KG1 (cell line): ENCODE results near the gene FILIP1.

Source experiments
- DNase-seq: peaks from one replicate; lab custom pipeline; 2025; lab: John Stamatoyannopoulos, UW

Gene FILIP1

GRCh38 chr6:75334266-75335040, 159.1 kb downstream of the FILIP1 start:
- no peak for DNase-seq

DNA sequence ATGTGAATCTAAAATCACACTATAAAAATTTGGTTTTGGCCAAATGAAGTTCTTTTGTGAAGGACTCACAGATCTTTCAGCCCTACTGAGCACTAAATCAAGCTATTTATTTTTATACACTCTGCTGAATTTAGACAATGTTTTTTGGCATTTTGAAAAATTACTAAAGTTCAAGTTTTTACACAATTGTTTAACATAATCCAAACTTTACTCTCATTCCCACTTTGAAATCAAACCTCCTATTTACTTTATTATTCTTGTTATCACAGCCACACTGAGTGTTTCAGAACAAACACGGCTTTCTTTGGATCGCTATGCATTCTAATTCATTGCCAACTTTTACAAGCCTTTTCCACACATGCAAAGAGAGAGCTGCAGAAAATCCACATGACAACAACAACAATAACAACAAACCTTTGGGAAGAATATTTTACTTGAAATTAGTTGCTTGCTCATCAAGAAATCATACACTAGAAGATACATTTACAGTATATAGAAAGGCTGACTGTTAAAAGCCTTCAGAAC, 159.9 kb downstream of the FILIP1 start:
- DNase-seq: no peak

GRCh38 chr6:75331151-75331550, 162.4 kb downstream of the FILIP1 start:
- no peak for DNase-seq

GRCh38 chr6:75329703-75330102, 163.9 kb downstream of the FILIP1 start:
- no peak for DNase-seq

- DNase-seq: no peak
These were observed 165.8 kb downstream of the FILIP1 start for GRCh38 chr6:75327807-75328206.

- DNase-seq: no peak
These were observed 166.9 kb downstream of the FILIP1 start for GRCh38 chr6:75326557-75327258.

DNA sequence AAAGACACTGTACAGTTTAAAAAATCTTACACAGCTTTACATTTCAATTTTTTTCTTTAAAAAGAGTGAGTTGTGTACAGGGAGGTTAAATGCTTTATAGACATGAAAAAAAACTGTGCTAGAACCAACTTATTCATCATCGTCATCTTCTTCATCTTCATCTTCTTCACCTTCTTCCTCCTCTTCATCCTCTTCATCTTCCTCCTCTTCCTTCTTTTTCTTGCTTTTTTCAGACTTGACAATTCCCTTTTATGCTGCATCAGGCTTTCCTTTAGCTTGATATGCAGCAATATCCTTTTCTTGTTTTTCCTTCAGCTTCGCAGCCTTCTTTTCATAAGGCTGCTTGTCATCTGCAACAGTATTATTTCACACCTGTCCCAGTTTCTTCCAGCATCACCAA, 174.7 kb downstream of the FILIP1 start:
- no peak for DNase-seq

DNA sequence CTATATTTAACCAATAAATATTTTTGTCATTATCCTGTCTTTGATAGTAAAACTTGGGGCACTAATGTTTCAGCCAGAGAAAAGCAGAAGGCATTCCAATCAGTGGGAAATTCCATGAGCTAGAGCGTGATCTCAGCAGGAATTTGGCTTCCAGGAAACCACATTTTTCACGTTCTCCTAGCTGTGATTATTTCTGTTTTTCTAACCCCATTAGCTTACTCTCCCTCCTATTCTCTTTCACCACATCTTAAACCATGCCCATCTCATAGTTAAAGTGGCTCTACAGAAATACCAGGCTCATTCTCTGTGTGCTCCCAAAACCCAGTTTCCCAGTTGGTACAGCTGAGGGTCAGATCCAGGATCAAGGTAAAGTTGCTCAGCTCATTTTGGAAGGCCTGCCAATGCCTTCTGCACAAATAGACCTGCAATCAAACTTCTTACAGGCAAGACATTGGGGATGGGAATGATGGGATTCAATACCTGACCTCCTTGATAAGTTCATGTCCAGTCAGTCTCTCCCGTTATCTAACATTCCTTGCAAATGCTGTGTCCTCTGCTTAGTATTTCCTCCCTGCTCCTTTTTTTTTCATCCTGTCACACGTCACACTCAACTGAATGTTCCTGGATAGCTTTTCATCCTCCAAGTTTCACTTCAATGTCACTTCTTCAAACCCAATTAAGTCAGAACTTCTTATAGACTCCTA, 175.9 kb downstream of the FILIP1 start:
- no peak for DNase-seq

DNA sequence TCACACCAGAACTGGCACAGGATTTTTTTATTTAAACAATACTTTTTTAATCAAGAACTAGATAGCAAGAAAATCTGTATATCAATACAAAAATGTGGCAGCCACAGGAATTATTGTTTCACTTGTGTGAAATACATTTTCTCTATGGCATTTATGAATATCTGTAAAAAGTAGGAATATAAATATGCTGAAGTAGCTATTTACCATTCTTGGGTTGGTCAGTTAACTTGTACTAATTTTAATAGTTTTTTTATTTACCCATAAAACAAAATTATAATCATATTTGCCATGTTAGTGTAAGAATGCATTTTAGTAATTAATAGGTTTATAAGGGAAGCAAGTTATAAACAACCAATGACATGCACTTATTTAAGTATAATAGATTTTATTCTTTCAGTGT, 177.6 kb downstream of the FILIP1 start:
- DNase-seq: no peak

DNA sequence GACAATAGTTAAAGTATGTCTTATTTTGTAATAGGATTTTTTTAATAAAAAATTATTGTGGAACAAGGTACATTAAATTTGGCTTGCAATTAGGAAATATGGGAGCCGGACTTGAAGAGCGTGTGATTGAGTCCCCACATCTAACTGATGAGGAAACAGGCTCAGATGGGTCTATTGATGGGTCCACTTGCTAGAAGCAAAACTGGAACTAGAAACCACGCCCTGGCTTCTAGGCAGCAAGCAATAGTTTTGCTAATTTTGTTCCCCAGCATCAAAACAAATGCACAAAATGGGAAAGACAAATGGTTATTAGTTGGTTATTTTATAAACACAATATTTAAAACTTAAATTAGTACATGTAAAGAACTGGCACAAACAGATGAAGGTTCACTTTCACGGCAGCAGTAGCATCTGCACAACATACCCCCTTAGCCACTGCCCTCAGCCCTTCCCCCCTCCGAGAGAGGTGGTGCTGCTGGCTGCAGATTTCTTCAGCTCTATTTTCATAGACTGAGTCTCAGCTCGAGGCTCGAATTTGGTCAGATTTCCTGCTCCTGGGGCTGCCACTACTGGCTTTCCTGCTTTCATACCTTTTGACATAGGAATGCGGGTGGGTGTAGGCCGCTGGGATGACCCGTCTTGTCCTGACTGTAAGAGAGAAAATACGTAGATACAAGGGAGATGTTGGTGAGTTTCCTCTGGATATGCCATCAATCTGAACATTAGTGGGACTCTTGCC, 185.2 kb downstream of the FILIP1 start:
- DNase-seq: no peak

DNA sequence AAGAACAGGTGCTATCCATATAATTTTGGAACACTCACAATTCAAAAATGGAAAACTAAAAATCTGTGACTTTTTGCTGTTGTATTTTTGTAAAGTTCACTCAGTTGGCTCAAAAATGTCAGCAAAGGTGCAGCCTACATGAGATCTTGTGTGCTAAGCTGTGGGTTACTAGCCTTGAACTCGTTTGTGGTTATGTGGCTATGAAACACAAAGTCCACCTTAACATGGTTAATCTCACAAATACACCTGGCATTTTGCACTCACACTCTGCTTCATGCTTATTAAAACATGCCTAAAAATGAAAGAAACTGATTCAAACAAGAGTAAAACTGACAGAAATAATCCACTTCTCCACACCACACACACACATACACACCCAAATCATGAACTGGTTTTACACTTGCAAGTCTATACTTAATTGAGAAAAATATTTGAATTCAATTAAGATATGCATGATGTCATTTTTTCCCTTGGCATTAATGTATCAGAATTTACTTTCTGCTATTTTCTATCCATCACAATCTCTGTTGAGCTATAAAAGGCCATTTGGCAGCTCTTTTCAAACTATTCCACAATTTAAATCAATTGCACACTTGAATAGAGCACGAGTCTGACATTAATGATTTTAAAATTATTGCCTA, 186.1 kb downstream of the FILIP1 start:
- DNase-seq: no peak

- no peak for DNase-seq
These were observed 187.5 kb downstream of the FILIP1 start for GRCh38 chr6:75306064-75306463.

GRCh38 chr6:75305573-75305972, 188.0 kb downstream of the FILIP1 start:
- no peak for DNase-seq

GRCh38 chr6:75302280-75302679, 191.3 kb downstream of the FILIP1 start:
- no peak for DNase-seq

- no peak for DNase-seq
These were observed 192.1 kb downstream of the FILIP1 start for GRCh38 chr6:75301537-75301936.

DNA sequence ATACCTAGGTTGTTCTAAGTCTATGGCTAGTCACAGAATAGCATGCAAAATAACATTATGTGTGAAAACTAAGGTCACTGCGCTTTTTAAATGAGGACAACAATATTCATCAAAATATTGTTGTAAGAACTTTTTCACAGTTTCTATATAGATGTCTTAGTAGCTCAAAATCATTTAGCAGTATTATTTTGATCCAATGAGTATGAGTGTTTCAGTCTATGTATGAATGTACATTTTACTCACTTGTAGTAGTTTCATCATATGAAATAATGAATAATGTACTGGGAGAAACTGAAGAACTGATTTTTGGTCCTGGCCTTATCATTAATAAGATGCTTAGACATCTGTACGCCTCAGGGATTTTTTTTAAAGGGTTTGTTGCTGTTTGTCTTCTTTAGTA, 192.5 kb downstream of the FILIP1 start:
- no peak for DNase-seq

- no peak for DNase-seq
These were observed 193.1 kb downstream of the FILIP1 start for GRCh38 chr6:75300531-75300855.

DNA sequence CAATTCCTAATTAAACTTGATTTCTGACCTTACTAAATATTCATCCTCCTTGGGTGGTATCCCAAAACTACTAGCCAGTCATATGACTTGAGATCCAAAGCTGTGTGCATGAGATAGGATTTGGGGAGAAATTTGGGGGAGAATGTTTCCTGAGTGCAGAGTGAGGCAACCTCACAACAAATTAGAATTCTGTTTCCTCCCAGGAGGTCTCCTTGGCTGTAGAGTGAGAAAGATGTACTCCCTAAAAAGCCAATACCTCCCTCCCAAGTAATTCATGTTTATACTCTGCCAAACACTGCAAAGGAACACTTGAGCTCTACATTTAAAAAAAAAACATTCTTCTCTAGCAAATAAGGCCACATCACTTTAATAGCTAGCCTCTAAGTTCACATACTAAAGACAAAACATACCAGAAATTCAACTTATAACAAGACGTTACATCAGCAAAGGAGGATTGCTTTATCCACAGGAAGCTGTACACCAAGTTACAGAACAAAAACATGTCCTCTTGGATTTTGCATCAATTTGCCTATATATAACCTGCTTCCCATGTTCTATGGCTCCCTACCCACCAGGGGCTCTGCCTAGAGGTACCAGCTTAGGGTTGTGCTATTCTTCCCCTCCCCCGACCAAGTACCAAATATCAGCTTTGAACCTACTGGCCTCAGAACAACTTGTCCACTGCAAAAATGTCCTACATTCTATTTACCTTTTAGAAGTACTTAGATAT, 193.6 kb downstream of the FILIP1 start:
- no peak for DNase-seq

- DNase-seq: peak; percentile 36
These were observed 196.5 kb downstream of the FILIP1 start for GRCh38 chr6:75296811-75297779.

GRCh38 chr6:75292555-75292954, 201.0 kb downstream of the FILIP1 start:
- no peak for DNase-seq
